HL-60 (cell line): ENCODE data around the gene NME3.
A peak's percentile ranks its signal among the peaks of the same experiment; 100 is the strongest.

Experiments
- DNase-seq, 2 experiments: peaks; one replicate each; pipeline ENCODE4 v3.0.0-alpha.2; 2010 to 2020; ENCODE audit warnings: low read depth in 1 of 2, low spot score in 1 of 2
- H3K27ac ChIP-seq: fragments of 250-450 bp; sonication (Bioruptor Pico); replicated peaks from 2 replicates; pipeline ENCODE4 v1.5.1; 2020; ENCODE audit warnings: mild to moderate bottlenecking, moderate library complexity
- H3K27me3 ChIP-seq: fragments of 250-450 bp; sonication (Bioruptor Pico); 2 replicates; pipeline ENCODE4 v1.5.1; 2021; ENCODE audit warnings: mild to moderate bottlenecking, moderate library complexity; ENCODE audit not compliant: insufficient read depth, poor library complexity, severe bottlenecking
- H3K4me3 ChIP-seq: replicated peaks from 2 replicates; pipeline ENCODE4 v1.5.1; 2011; ENCODE audit warnings: mild to moderate bottlenecking, control low read depth, low read length; ENCODE audit not compliant: insufficient read depth
- GABPA ChIP-seq: IDR thresholded peaks from 2 replicates; pipeline ENCODE4 v1.6.1; 2012; ENCODE audit warnings: low read depth
- POLR2AphosphoS5 ChIP-seq: IDR thresholded peaks from 2 replicates; pipeline ENCODE4 v1.6.1; 2012; ENCODE audit warnings: low read depth
- SPI1 ChIP-seq: IDR thresholded peaks from 2 replicates; pipeline ENCODE4 v1.6.1; 2012; ENCODE audit warnings: low read depth, mild to moderate bottlenecking, borderline replicate concordance
- TF ChIP-seq, protein P1 (sequence below): IDR thresholded peaks from one replicate; pipeline ENCODE4 v1.5.1; 2011; ENCODE audit warnings: low read length, control low read depth, inconsistent platforms; ENCODE audit not compliant: insufficient read depth
- TF ChIP-seq, protein P2 (sequence below): IDR thresholded peaks from 2 replicates; pipeline ENCODE4 v1.6.1; 2012; ENCODE audit warnings: low read depth; ENCODE audit not compliant: insufficient replicate concordance

The NME3 gene

DNA sequence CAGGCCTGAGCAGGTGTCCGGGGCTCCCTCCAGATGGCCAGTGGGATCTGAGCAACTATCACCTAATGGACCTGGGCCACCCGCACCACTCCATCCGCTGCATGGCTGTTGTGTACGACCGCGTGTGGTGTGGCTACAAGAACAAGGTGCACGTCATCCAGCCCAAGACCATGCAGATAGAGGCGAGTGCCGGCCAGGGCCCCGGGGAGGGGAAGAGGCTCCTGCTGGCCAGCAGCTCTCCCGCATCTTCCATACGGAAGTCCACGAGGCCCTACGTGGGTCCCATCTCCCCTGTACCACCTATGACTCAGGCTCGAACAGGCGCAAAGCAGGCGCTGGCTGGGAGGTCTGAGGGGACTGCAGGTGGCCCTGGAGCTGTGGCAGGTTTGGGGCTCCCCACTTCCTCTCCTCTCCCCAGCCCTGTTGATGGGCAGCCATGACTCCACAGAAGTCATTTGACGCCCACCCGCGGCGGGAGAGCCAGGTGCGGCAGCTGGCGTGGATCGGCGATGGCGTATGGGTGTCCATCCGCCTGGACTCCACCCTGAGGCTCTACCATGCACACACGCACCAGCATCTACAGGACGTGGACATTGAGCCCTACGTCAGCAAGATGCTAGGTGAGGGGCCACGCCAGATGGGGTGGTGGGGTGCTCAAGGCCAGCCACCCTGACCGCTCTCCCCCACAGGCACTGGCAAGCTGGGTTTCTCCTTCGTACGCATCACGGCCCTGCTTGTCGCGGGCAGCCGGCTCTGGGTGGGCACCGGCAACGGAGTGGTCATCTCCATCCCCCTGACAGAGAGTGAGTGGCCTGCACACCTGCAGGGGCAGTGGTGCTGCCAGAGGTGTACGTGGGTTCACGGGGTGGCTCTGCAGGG lies 4.0 kb downstream of the NME3 start:
- TF ChIP-seq POLR2AphosphoS5 (peak; percentile 21; the same call in 1 of the 2 replicates), SPI1 (no peak)
- TF ChIP-seq, protein P1, sequence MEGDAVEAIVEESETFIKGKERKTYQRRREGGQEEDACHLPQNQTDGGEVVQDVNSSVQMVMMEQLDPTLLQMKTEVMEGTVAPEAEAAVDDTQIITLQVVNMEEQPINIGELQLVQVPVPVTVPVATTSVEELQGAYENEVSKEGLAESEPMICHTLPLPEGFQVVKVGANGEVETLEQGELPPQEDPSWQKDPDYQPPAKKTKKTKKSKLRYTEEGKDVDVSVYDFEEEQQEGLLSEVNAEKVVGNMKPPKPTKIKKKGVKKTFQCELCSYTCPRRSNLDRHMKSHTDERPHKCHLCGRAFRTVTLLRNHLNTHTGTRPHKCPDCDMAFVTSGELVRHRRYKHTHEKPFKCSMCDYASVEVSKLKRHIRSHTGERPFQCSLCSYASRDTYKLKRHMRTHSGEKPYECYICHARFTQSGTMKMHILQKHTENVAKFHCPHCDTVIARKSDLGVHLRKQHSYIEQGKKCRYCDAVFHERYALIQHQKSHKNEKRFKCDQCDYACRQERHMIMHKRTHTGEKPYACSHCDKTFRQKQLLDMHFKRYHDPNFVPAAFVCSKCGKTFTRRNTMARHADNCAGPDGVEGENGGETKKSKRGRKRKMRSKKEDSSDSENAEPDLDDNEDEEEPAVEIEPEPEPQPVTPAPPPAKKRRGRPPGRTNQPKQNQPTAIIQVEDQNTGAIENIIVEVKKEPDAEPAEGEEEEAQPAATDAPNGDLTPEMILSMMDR, result no peak
- DNase-seq, result no peak
- no peak overlapping the region for H3K27ac ChIP-seq
- H3K27me3 ChIP-seq, result no peaks in the 10 kb centered on the region
- H3K4me3 ChIP-seq, result no peak overlapping the region

DNA sequence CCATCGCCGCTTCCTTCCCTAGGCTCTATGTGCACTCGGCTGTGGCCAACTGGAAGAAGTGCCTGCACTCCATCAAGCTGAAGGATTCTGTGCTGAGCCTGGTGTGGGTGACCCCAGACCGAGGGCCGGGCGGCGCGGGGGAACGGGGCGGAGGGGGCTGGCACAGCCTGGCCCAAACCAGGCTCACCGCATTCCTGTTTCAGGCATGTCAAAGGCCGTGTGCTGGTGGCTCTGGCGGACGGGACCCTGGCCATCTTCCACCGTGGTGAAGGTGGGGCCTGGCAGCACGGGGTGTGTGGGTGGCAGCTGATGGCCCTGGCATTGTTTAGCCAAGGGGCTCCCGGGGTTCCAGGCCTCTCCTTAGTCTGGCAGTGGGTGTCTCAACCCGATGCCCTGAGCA lies 4.6 kb downstream of the NME3 start:
- DNase-seq, result no peak
- no peak overlapping the region for H3K27ac ChIP-seq
- TF ChIP-seq, protein P1, result no peak
- TF ChIP-seq POLR2AphosphoS5, result no peak
- no peaks in the 10 kb centered on the region for H3K27me3 ChIP-seq
- no peak overlapping the region for H3K4me3 ChIP-seq

DNA sequence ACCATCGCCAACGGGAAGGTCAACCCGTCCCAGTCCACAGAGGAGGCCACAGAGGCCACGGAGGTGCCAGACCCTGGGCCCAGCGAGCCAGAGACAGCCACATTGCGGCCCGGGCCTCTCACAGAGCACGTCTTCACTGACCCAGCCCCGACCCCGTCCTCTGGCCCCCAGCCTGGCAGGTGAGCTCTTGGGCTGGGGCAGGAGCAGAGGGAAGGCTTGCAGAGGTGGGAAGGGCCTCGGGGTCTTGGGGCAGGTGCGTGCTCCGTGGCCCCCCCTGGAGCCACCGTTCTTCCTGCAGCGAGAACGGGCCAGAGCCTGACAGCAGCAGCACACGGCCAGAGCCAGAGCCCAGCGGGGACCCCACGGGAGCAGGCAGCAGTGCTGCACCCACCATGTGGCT lies 5.1 kb downstream of the NME3 start:
- no peaks in the 10 kb centered on the region for H3K27me3 ChIP-seq
- DNase-seq, result no peak
- TF ChIP-seq, protein P1, result no peak
- TF ChIP-seq, protein P2, sequence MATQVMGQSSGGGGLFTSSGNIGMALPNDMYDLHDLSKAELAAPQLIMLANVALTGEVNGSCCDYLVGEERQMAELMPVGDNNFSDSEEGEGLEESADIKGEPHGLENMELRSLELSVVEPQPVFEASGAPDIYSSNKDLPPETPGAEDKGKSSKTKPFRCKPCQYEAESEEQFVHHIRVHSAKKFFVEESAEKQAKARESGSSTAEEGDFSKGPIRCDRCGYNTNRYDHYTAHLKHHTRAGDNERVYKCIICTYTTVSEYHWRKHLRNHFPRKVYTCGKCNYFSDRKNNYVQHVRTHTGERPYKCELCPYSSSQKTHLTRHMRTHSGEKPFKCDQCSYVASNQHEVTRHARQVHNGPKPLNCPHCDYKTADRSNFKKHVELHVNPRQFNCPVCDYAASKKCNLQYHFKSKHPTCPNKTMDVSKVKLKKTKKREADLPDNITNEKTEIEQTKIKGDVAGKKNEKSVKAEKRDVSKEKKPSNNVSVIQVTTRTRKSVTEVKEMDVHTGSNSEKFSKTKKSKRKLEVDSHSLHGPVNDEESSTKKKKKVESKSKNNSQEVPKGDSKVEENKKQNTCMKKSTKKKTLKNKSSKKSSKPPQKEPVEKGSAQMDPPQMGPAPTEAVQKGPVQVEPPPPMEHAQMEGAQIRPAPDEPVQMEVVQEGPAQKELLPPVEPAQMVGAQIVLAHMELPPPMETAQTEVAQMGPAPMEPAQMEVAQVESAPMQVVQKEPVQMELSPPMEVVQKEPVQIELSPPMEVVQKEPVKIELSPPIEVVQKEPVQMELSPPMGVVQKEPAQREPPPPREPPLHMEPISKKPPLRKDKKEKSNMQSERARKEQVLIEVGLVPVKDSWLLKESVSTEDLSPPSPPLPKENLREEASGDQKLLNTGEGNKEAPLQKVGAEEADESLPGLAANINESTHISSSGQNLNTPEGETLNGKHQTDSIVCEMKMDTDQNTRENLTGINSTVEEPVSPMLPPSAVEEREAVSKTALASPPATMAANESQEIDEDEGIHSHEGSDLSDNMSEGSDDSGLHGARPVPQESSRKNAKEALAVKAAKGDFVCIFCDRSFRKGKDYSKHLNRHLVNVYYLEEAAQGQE, result no peak
- TF ChIP-seq GABPA (no peak), POLR2AphosphoS5 (no peak), SPI1 (no peak)
- H3K27ac ChIP-seq, result no peak overlapping the region
- no peak overlapping the region for H3K4me3 ChIP-seq

DNA sequence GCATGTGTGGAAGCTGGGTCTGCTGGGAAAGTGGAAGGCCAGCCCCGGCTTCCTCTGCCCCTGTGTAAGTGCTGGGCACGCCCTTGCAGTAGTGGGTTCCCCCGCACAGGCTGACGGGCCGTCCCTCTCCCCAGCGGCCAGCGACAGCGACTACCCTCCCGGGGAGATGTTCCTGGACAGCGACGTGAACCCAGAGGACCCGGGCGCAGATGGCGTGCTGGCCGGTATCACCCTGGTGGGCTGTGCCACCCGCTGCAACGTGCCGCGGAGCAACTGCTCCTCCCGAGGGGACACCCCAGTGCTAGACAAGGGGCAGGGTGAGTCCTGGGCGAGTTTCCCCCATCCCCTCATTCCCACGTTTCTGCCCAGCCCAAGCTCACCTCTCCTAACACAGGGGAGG lies 5.5 kb downstream of the NME3 start:
- Histone ChIP-seq H3K27me3 (no peaks in the 10 kb centered on the region), H3K4me3 (no peak overlapping the region), H3K27ac (no peak overlapping the region)
- DNase-seq, result no peak
- TF ChIP-seq GABPA (no peak), SPI1 (no peak), POLR2AphosphoS5 (no peak)
- TF ChIP-seq, protein P1, result no peak
- TF ChIP-seq, protein P2, result no peak
